ENCODE measurements around the gene ACTR8. TPM values are rescaled to one million over a fixed set of nuclear protein-coding genes. Genes with fewer than 3 reads are reported as not detected.

ACTR8 gene
- total RNA-seq, 1 donor from 2014 or later = 26.0 TPM

- ATAC-seq (no peak), DNase-seq (no peak)
- intact Hi-C loops (cut with DNase I) = no loop called here
- no peaks in the 10 kb centered on the region for H3K36me3 ChIP-seq
- H3K27me3 ChIP-seq (ENCODE audit: low read depth) = peaks cover 6% of the 10 kb centered on the region
- peaks cover 30% of the 10 kb centered on the region for H3K4me1 ChIP-seq
- no peaks in the 10 kb centered on the region for H3K9me3 ChIP-seq
- no peak overlapping the region for H3K4me3 ChIP-seq
- H3K27ac ChIP-seq = no peak overlapping the region
- TF ChIP-seq CTCF (IDR thresholded peaks at IDR 0.05) = no peak
Observed at GRCh38 chr3:53841296-53841695, 40.7 kb downstream of the ACTR8 start.

- DNase-seq (peak; percentile 84), ATAC-seq (peak; percentile 64)
- Histone ChIP-seq H3K27ac (no peak overlapping the region), H3K4me1 (peaks cover 5% of the 10 kb centered on the region), H3K4me3 (no peak overlapping the region), H3K36me3 (no peaks in the 10 kb centered on the region), H3K27me3 (ENCODE audit: low read depth) (no peaks in the 10 kb centered on the region), H3K9me3 (no peaks in the 10 kb centered on the region)
- no peak for TF ChIP-seq CTCF (IDR thresholded peaks at IDR 0.05)
- intact Hi-C loops (cut with DNase I) = no loop called here
Observed at GRCh38 chr3:53837331-53837730, 44.6 kb downstream of the ACTR8 start.

DNA sequence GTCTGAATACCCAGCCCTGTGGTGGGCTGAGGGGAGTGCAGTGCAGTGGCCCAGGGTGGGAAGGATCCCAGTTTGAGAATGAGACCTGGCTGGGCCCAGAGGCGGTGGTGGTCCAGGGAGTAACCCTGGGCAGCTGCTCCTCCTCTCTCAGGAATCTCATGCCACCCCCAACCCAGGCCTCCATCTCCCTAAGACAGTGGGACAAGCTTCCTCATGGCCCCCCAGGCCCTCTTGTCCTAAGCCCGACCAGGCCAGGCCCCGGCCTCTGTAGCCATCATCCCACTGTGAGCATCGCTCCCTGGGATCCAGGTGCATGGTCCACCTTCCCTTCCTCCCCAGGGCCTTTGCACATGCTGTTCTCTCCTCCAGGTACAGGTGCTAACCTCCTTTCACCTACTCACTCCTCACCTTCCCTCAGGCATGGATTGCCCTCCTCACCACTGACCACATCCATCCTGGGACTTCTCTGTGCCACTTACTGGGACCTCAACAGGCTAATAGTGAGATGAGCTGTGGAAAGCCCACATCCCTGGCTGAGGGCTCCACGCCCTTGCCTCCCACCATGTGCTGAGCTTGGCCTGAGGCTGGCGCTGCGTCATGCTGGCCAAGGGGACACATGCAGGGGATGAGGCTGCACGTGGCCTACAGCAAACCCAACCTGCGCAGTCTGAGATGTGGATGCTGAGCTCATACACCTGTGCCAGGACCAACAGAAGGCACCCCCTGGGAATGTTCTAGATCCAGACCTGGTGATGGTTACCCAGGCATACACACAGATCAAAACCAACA lies 45.7 kb downstream of the ACTR8 start:
- no peaks in the 10 kb centered on the region for H3K4me1 ChIP-seq
- no peak overlapping the region for H3K27ac ChIP-seq
- ATAC-seq (no peak), DNase-seq (no peak)
- intact Hi-C loops (cut with DNase I) = no loop called here
- H3K9me3 ChIP-seq = no peaks in the 10 kb centered on the region
- no peaks in the 10 kb centered on the region for H3K36me3 ChIP-seq
- no peak for TF ChIP-seq CTCF (IDR thresholded peaks at IDR 0.05)
- H3K4me3 ChIP-seq = no peak overlapping the region
- H3K27me3 ChIP-seq (ENCODE audit: low read depth) = no peaks in the 10 kb centered on the region

GRCh38 chr3:53835257-53835656 lies 46.7 kb downstream of the ACTR8 start:
- no peak for ATAC-seq
- H3K4me1 ChIP-seq = no peaks in the 10 kb centered on the region
- H3K27me3 ChIP-seq (ENCODE audit: low read depth) = no peaks in the 10 kb centered on the region
- intact Hi-C loops (cut with DNase I) = no loop called here
- no peak overlapping the region for H3K27ac ChIP-seq
- no peak for DNase-seq
- H3K36me3 ChIP-seq = no peaks in the 10 kb centered on the region
- H3K9me3 ChIP-seq = no peaks in the 10 kb centered on the region
- TF ChIP-seq CTCF (IDR thresholded peaks at IDR 0.05) = no peak
- H3K4me3 ChIP-seq = no peak overlapping the region

GRCh38 chr3:53834429-53835095 lies 47.4 kb downstream of the ACTR8 start:
- intact Hi-C loops (cut with DNase I) = no loop called here
- DNase-seq = no peak
- TF ChIP-seq CTCF (IDR thresholded peaks at IDR 0.05) = no peak
- Histone ChIP-seq H3K36me3 (no peaks in the 10 kb centered on the region), H3K9me3 (no peaks in the 10 kb centered on the region), H3K4me1 (no peaks in the 10 kb centered on the region), H3K27ac (no peak overlapping the region), H3K27me3 (ENCODE audit: low read depth) (no peaks in the 10 kb centered on the region), H3K4me3 (no peak overlapping the region)
- peak; percentile 66 to 74 for ATAC-seq

All from lower lobe of right lung (tissue), 2 donors.